Measurements from ENCODE around the gene EPYC. TPM values are rescaled to one million over a fixed set of nuclear protein-coding genes. Genes with fewer than 3 reads are reported as not detected.

The EPYC gene
- total RNA-seq, 1 experiment from 2014 or later = not detected

- no peaks in the 10 kb centered on the region for H3K4me1 ChIP-seq (replicated peaks; ENCODE audit: insufficient read depth)
- no peaks in the 10 kb centered on the region for H3K27me3 ChIP-seq (ENCODE audit: insufficient read depth, low read depth)
- no peaks in the 10 kb centered on the region for H3F3A ChIP-seq (ENCODE audit: insufficient read depth, low read depth)
- ChIA-PET POLR2A (ENCODE audit: unreplicated experiment) (no interaction called here), CTCF (no interaction called here)
- intact Hi-C loops (cut with micrococcal nuclease; ENCODE audit: unreplicated experiment) = no loop called here
- H3K4me2 ChIP-seq = no peak overlapping the region
- H3K4me3 ChIP-seq = no peak overlapping the region
- no peak for DNase-seq
- H4K20me1 ChIP-seq (ENCODE audit: insufficient read depth) = no peaks in the 10 kb centered on the region
- no peaks in the 10 kb centered on the region; the same call in 1 of the 2 replicates for H3K9me3 ChIP-seq (ENCODE audit: insufficient read depth, low read depth)
- H2AFZ ChIP-seq = no peak overlapping the region
- H3K9me2 ChIP-seq (ENCODE audit: insufficient read depth) = no peaks in the 10 kb centered on the region
- no peak overlapping the region for H3K27ac ChIP-seq
- TF ChIP-seq EZH2 (IDR thresholded peaks at IDR 0.05; ENCODE audit: low read depth) = no peak
- TF ChIP-seq, protein P1, sequence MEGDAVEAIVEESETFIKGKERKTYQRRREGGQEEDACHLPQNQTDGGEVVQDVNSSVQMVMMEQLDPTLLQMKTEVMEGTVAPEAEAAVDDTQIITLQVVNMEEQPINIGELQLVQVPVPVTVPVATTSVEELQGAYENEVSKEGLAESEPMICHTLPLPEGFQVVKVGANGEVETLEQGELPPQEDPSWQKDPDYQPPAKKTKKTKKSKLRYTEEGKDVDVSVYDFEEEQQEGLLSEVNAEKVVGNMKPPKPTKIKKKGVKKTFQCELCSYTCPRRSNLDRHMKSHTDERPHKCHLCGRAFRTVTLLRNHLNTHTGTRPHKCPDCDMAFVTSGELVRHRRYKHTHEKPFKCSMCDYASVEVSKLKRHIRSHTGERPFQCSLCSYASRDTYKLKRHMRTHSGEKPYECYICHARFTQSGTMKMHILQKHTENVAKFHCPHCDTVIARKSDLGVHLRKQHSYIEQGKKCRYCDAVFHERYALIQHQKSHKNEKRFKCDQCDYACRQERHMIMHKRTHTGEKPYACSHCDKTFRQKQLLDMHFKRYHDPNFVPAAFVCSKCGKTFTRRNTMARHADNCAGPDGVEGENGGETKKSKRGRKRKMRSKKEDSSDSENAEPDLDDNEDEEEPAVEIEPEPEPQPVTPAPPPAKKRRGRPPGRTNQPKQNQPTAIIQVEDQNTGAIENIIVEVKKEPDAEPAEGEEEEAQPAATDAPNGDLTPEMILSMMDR (conservative IDR thresholded peaks at IDR 0.05) = no peak
- no peaks in the 10 kb centered on the region for H3K36me3 ChIP-seq (ENCODE audit: low read depth)
- no peaks in the 10 kb centered on the region for H3K79me2 ChIP-seq (ENCODE audit: low read depth)
- BruUV-seq (replicated peaks) = no TSS peak
Observed at GRCh38 chr12:90982170-90982569, 22.6 kb downstream of the EPYC start.

DNA sequence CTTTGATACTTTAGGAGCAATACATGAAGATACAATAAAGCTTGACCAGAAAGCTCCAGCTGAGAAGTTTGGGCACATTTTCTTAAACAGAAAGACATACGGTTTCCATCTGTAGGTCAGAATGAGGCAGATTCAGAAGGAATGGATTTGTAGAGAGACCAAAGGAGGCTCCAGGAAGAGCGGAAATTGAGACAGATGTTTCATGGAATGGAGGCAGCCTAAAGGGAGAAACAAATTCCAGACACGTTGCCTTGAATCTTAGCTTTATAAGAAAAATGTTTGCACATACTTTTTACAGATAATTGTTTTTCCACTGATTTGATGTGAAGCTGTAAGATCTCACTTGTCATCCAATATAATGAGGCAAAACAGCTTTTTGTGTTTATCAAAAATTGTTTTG is 24.8 kb downstream of the EPYC start:
- ChIA-PET POLR2A (ENCODE audit: unreplicated experiment) (no interaction called here), CTCF (interaction anchor here (1.1 kb wide), 1 partner anchor 128 kb away, joined by 4 read pairs; no protein-coding TSS in a partner anchor)
- no peak for DNase-seq
- Histone ChIP-seq H3K79me2 (ENCODE audit: low read depth) (no peaks in the 10 kb centered on the region), H3K4me1 (replicated peaks; ENCODE audit: insufficient read depth) (no peaks in the 10 kb centered on the region), H3K4me2 (no peak overlapping the region), H3K27me3 (ENCODE audit: insufficient read depth, low read depth) (no peaks in the 10 kb centered on the region), H3K9me3 (ENCODE audit: insufficient read depth, low read depth) (no peaks in the 10 kb centered on the region), H3F3A (ENCODE audit: insufficient read depth, low read depth) (no peaks in the 10 kb centered on the region), H3K9me2 (ENCODE audit: insufficient read depth) (no peaks in the 10 kb centered on the region), H2AFZ (no peak overlapping the region), H3K27ac (no peak overlapping the region), H3K4me3 (no peak overlapping the region), H3K36me3 (ENCODE audit: low read depth) (no peaks in the 10 kb centered on the region), H4K20me1 (ENCODE audit: insufficient read depth) (no peaks in the 10 kb centered on the region)
- intact Hi-C loops (cut with micrococcal nuclease; ENCODE audit: unreplicated experiment) = loop anchor here (10.0 kb wide), 1 partner anchor 1675 kb away; no protein-coding TSS in a partner anchor
- TF ChIP-seq EZH2 (IDR thresholded peaks at IDR 0.05; ENCODE audit: low read depth) = no peak
- BruUV-seq (replicated peaks) = no TSS peak

- Histone ChIP-seq H3K4me2 (no peak overlapping the region), H3K4me3 (no peak overlapping the region), H3K79me2 (ENCODE audit: low read depth) (no peaks in the 10 kb centered on the region), H3K4me1 (replicated peaks; ENCODE audit: insufficient read depth) (no peaks in the 10 kb centered on the region), H3K9me3 (ENCODE audit: insufficient read depth, low read depth) (no peaks in the 10 kb centered on the region), H4K20me1 (ENCODE audit: insufficient read depth) (no peaks in the 10 kb centered on the region), H3F3A (ENCODE audit: insufficient read depth, low read depth) (no peaks in the 10 kb centered on the region), H3K36me3 (ENCODE audit: low read depth) (no peaks in the 10 kb centered on the region), H3K9me2 (ENCODE audit: insufficient read depth) (no peaks in the 10 kb centered on the region), H3K27me3 (ENCODE audit: insufficient read depth, low read depth) (no peaks in the 10 kb centered on the region), H3K27ac (no peak overlapping the region), H2AFZ (no peak overlapping the region)
- CTCF ChIA-PET = interaction anchor here (0.6 to 1.1 kb wide), 10 partner anchors 121 to 1879 kb away, joined by 3 to 15 read pairs (median 4); partner anchors contain the start of gene PLEKHG7
- POLR2A ChIA-PET (ENCODE audit: unreplicated experiment) = no interaction called here
- intact Hi-C loops (cut with micrococcal nuclease; ENCODE audit: unreplicated experiment) = loop anchor here (10.0 kb wide), 1 partner anchor 1676 kb away; no protein-coding TSS in a partner anchor
- BruUV-seq (replicated peaks) = no TSS peak
- DNase-seq = no peak
- TF ChIP-seq, protein P1 (conservative IDR thresholded peaks at IDR 0.05) = no peak
- TF ChIP-seq EZH2 (IDR thresholded peaks at IDR 0.05; ENCODE audit: low read depth) = no peak
Observed at GRCh38 chr12:90979019-90979418, 25.8 kb downstream of the EPYC start.
